Measurements from ENCODE around the gene CTSD. TPM values are rescaled to one million over a fixed set of nuclear protein-coding genes. Genes with fewer than 3 reads are reported as not detected.

The CTSD gene
- total RNA-seq, 2 donors from 2014 or later = 79.6 to 83.2 TPM

DNA sequence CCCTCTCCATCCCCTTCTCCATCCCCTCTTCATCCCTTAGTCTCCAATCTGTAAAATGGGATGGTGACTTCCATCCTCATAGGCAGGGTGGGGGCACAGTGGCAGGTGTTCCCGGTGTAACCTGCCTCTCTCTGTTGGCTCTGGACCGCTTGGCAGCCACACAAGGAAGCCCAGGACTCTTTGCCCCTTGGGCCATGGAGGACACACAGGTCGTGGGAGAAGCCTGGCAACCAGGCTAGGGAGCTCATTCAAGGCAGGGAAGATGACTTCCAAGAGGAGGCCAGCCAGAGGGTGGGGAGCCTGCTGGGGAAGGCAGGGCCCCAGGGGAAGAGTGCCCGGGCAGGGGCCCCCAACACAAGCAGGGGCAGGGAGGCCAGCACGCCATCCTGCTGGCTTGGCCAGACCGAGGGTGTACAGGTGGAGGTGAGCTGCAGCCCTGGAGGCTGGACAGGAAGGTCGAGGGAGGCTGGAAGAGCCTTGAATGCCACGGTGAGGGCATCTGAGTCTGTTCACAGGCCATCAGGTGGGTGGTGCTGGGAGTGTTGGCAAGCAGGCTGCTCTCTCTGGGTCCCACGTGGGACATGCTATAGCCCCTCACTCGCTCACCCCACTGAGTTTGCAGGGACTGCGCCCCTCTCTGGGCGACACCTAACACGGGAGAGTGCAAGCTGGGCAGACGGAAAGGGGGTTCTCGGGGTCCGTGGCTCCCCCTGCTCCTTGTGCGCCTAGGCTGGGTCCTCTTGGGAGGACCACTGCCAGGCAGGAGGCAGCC lies 15.5 kb upstream of the CTSD start:
- DNase-seq (no peak), ATAC-seq (no peak)
- H3K4me1 Mint-ChIP-seq = peaks cover 2% of the 10 kb centered on the region
- H3K9me3 ChIP-seq (ENCODE audit: control insufficient read depth, low read length, poor library complexity, severe bottlenecking) = no peaks in the 10 kb centered on the region
- no peaks in the 10 kb centered on the region for H3K36me3 Mint-ChIP-seq (ENCODE audit: low read depth)
- H3K27ac Mint-ChIP-seq = no peak overlapping the region
- H3K4me3 Mint-ChIP-seq = peak overlapping the region; percentile 57
- H3K27me3 Mint-ChIP-seq = peaks cover 21% of the 10 kb centered on the region

GRCh38 chr11:1778141-1778911 lies 14.6 kb upstream of the CTSD start:
- peaks cover 21% of the 10 kb centered on the region for H3K27me3 Mint-ChIP-seq
- H3K27ac Mint-ChIP-seq = no peak overlapping the region
- DNase-seq (no peak), ATAC-seq (no peak)
- H3K4me1 Mint-ChIP-seq = peaks cover 7% of the 10 kb centered on the region
- no peaks in the 10 kb centered on the region for H3K36me3 Mint-ChIP-seq (ENCODE audit: low read depth)
- no peaks in the 10 kb centered on the region for H3K9me3 ChIP-seq (ENCODE audit: control insufficient read depth, low read length, poor library complexity, severe bottlenecking)
- no peak overlapping the region for H3K4me3 Mint-ChIP-seq

DNA sequence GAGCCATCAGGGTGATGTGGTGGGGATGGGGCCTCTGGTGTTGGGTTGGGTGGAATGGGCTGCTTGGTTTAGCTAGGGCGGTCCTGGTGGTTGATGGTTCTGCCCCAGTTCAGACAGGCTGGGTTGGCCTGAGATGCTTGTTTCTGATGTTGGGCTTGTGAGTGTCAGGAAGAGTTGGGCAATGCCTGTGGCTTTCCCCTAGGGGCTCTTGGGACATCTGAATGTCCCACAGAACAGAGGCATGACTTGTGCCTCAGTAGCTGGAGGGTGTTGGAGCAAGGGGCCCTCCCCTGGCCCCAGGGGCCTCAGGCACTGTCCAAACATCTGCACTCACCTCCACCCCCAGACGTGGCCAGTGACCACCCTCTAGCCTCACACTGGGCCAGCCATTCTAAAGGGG lies 14.0 kb upstream of the CTSD start:
- peaks cover 21% of the 10 kb centered on the region for H3K27me3 Mint-ChIP-seq
- ATAC-seq (no peak), DNase-seq (no peak)
- H3K4me3 Mint-ChIP-seq = no peak overlapping the region
- no peaks in the 10 kb centered on the region for H3K9me3 ChIP-seq (ENCODE audit: control insufficient read depth, low read length, poor library complexity, severe bottlenecking)
- no peak overlapping the region for H3K27ac Mint-ChIP-seq
- no peaks in the 10 kb centered on the region for H3K36me3 Mint-ChIP-seq (ENCODE audit: low read depth)
- H3K4me1 Mint-ChIP-seq = peaks cover 9% of the 10 kb centered on the region

DNA sequence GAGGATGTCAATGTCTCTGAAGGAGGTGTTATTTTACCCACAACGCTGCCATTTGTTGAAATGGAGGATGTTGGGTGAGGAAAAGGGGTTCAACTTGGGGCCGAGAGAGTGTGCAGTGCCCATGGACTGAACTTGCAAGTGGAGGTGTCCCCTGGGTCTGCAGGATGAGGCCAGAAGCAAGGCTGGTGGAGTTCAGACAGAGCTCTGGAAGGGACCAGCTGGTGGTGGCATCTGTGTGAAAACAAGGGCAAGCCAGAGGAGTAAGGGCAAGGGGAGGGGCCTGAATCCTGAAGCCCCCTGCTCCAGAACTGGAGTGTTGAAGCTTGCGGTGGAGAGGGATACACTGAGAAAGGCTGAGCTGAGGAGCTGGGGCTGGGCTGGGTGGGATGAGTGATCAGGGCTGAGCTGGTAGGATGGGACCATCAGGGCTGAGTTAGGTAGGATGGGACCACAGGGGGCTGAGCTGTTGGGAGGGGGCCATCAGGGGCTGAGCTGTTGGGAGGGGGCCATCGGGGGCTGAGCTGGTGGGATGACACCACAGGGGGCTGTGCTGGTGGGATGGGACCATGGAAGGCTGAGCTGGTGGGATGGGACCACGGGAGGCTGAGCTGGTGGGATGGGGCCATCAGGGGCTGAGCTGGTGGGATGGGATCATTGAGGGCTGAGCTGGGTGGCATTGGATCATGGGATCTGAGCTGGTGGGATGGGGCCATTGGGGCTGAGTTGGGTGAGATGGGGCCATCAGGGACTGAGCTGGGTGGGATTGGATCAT lies 13.4 kb upstream of the CTSD start:
- DNase-seq (no peak), ATAC-seq (no peak)
- Mint-ChIP-seq H3K4me1 (peaks cover 14% of the 10 kb centered on the region), H3K27me3 (peaks cover 21% of the 10 kb centered on the region), H3K4me3 (no peak overlapping the region), H3K36me3 (ENCODE audit: low read depth) (no peaks in the 10 kb centered on the region), H3K27ac (no peak overlapping the region)
- H3K9me3 ChIP-seq (ENCODE audit: control insufficient read depth, low read length, poor library complexity, severe bottlenecking) = no peaks in the 10 kb centered on the region

DNA sequence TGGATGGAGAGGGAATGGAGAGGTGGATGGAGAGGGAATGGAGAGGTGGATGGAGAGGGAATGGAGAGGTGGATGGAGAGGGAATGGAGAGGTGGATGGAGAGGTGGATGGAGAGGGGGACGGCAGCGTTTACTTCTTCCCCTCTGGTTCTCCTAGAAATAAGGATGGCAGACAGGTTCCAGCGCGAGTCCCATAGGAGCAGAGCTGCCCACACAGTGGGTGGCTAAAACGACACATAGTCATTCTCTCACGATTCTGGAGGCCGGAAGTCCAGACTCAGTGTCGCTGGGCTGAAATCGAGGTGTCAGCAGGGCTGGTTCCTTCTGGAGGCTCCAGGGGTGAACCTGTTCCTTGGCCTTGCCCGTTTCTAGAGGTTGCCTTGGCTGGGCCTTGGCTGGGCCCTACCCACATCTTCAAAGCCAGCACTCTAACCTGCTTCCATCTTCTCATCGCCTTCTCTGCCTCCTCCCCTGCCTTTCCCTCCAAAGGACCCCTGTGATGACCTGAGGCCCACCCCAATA lies 12.7 kb upstream of the CTSD start:
- Mint-ChIP-seq H3K36me3 (ENCODE audit: low read depth) (no peaks in the 10 kb centered on the region), H3K4me3 (no peak overlapping the region), H3K27me3 (peaks cover 20% of the 10 kb centered on the region), H3K4me1 (peaks cover 19% of the 10 kb centered on the region), H3K27ac (no peak overlapping the region)
- no peak for ATAC-seq
- no peaks in the 10 kb centered on the region for H3K9me3 ChIP-seq (ENCODE audit: control insufficient read depth, low read length, poor library complexity, severe bottlenecking)
- no peak for DNase-seq

DNA sequence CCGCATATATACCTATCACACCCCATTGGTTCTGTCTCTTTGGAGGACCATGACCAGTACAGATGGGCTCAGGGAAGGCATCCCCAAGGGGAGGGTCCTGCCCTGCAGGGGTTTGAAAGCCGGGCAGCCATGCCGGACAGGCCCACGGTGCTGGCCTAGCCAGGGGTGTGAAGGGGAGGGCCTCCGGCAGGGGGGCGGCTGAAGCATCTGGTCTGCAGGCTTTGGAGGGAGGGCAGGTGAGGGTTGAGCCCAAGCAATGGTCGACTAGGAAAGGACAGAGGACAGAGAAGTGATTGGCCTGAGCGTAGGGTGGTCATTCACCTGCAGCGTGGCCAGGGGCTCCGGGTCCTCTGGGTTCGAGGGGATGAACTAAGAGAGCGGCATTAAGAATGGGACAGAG lies 11.2 kb upstream of the CTSD start:
- H3K4me3 Mint-ChIP-seq = no peak overlapping the region

GRCh38 chr11:1773994-1774550 lies 10.3 kb upstream of the CTSD start:
- H3K27me3 Mint-ChIP-seq = no peaks in the 10 kb centered on the region
- H3K27ac Mint-ChIP-seq = peak overlapping the region; percentile 61
- no peaks in the 10 kb centered on the region for H3K36me3 Mint-ChIP-seq (ENCODE audit: low read depth)
- no peak overlapping the region for H3K4me3 Mint-ChIP-seq
- peaks cover 24% of the 10 kb centered on the region for H3K4me1 Mint-ChIP-seq
- no peak for ATAC-seq
- no peak for DNase-seq
- no peaks in the 10 kb centered on the region for H3K9me3 ChIP-seq (ENCODE audit: control insufficient read depth, low read length, poor library complexity, severe bottlenecking)

More for the DNA sequence above, 11.2 kb upstream of the CTSD start:
- Mint-ChIP-seq H3K36me3 (ENCODE audit: low read depth) (no peaks in the 10 kb centered on the region), H3K27ac (no peak overlapping the region), H3K27me3 (peaks cover 5% of the 10 kb centered on the region), H3K4me1 (peaks cover 25% of the 10 kb centered on the region)
- DNase-seq (no peak), ATAC-seq (no peak)
- no peaks in the 10 kb centered on the region for H3K9me3 ChIP-seq (ENCODE audit: control insufficient read depth, low read length, poor library complexity, severe bottlenecking)

DNA sequence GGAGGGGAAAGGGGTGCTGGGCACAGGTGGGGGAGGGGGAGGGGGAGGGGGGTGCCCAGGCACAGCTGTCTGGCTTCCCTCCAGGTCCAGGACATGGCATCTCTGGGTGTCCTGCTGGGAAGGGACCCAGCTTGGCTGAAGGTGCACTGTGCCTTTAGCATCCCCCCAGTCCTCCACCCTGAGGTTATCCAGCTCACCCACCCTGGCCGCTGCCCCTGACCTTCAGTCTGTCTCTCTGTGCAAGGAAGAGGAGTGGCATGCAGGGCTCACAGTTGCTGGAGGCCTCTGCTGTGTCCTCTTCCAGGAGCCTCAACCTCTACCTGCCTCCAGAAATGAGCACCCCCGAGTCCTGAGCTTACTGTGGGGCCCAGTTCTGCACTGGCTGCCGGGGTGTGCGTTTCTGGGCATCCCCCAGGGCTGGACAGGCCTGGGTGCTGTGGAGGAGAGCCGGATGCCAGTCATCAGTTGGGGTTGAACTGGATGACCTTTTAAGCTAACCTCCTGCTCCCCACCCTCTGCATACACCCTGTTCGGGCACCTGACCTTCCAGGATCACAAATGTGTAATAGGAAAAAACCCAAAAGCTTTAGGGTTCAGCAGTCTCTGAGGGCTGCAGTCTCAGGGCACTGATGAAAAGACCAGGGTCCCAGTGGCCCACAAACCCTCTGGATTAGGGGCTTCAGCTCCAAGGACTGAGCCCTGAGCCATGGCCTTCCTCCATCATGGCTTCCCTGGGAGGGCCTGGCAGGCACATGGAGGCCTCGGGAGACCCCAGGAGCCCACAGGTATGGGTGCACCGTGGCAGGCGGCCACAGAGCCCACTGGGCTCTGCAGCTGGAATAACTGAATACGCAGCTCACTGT lies 9.6 kb upstream of the CTSD start:
- no peaks in the 10 kb centered on the region for H3K36me3 Mint-ChIP-seq (ENCODE audit: low read depth)
- ATAC-seq = no peak
- no peaks in the 10 kb centered on the region for H3K9me3 ChIP-seq (ENCODE audit: control insufficient read depth, low read length, poor library complexity, severe bottlenecking)
- H3K27me3 Mint-ChIP-seq = no peaks in the 10 kb centered on the region
- no peak for DNase-seq
- H3K4me1 Mint-ChIP-seq = peaks cover 24% of the 10 kb centered on the region
- peak overlapping the region; percentile 56 for H3K4me3 Mint-ChIP-seq
- peak overlapping the region; percentile 61 for H3K27ac Mint-ChIP-seq

GRCh38 chr11:1772270-1773130 lies 8.8 kb upstream of the CTSD start:
- H3K27ac Mint-ChIP-seq = no peak overlapping the region

DNA sequence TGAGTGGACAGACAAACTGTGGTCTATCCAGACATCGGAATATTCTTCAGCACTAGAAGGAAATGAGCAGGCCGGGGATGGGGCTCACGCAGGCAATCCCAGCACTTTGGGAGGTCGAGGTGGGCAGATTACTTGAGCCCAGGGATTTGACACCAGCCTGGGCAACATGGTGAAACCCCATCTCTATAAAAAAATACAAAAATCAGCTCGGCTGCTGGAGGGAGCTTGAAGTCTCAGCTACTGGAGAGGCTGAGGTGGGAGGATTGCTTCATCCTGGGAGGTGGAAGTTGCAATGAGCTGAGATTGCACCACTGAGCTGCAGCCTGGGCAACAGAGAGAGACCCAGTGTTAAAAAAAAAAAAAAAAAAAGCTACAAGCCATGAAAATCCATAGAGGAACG lies 8.0 kb upstream of the CTSD start:
- Mint-ChIP-seq H3K27me3 (no peaks in the 10 kb centered on the region), H3K4me1 (peaks cover 27% of the 10 kb centered on the region), H3K27ac (no peak overlapping the region), H3K4me3 (peak overlapping the region; percentile 41), H3K36me3 (ENCODE audit: low read depth) (no peaks in the 10 kb centered on the region)
- no peak for DNase-seq
- no peak for ATAC-seq
- no peaks in the 10 kb centered on the region for H3K9me3 ChIP-seq (ENCODE audit: control insufficient read depth, low read length, poor library complexity, severe bottlenecking)

More at GRCh38 chr11:1772270-1773130, 8.8 kb upstream of the CTSD start:
- Mint-ChIP-seq H3K4me3 (peak overlapping the region; percentile 84), H3K27me3 (no peaks in the 10 kb centered on the region), H3K4me1 (peaks cover 27% of the 10 kb centered on the region), H3K36me3 (ENCODE audit: low read depth) (no peaks in the 10 kb centered on the region)
- peak in 1 of 3 donors; percentile 11 for DNase-seq
- ATAC-seq = peak; percentile 74
- H3K9me3 ChIP-seq (ENCODE audit: control insufficient read depth, low read length, poor library complexity, severe bottlenecking) = no peaks in the 10 kb centered on the region

- peak overlapping the region; percentile 41 for H3K4me3 Mint-ChIP-seq
- H3K9me3 ChIP-seq (ENCODE audit: control insufficient read depth, low read length, poor library complexity, severe bottlenecking) = no peaks in the 10 kb centered on the region
- DNase-seq = peak in 1 of 3 donors; percentile 2
- peaks cover 27% of the 10 kb centered on the region for H3K4me1 Mint-ChIP-seq
- no peaks in the 10 kb centered on the region for H3K36me3 Mint-ChIP-seq (ENCODE audit: low read depth)
- H3K27me3 Mint-ChIP-seq = no peaks in the 10 kb centered on the region
- no peak overlapping the region for H3K27ac Mint-ChIP-seq
- ATAC-seq = no peak
Observed at GRCh38 chr11:1771273-1771672, 7.5 kb upstream of the CTSD start.
